AG09309 (cell line): ENCODE results near the gene GLI3.

Experiments
- DNase-seq: peaks from one replicate; pipeline ENCODE4 v3.0.0-alpha.2; 2010; ENCODE audit warnings: low read depth
- H3K4me3 ChIP-seq: 2 replicates; pipeline ENCODE4 v1.5.1; 2011; ENCODE audit warnings: mild to moderate bottlenecking, low read depth, low read length, moderate library complexity; ENCODE audit not compliant: control insufficient read depth
- CTCF ChIP-seq: IDR thresholded peaks from 2 replicates; pipeline ENCODE4 v1.5.1; 2011; ENCODE audit warnings: mild to moderate bottlenecking, low read depth, low read length, inconsistent platforms; ENCODE audit not compliant: insufficient read depth, control insufficient read depth; ENCODE audit errors: missing control alignments

The GLI3 gene

GRCh38 chr7:42128703-42129102, 108.3 kb downstream of the GLI3 start:
- no peak for DNase-seq
- H3K4me3 ChIP-seq = no peak overlapping the region
- TF ChIP-seq CTCF = peak; percentile 9

GRCh38 chr7:42127232-42127622, 109.8 kb downstream of the GLI3 start:
- no peak for DNase-seq
- no peak overlapping the region for H3K4me3 ChIP-seq
- no peak for TF ChIP-seq CTCF

GRCh38 chr7:42126475-42127231, 110.4 kb downstream of the GLI3 start:
- no peak overlapping the region for H3K4me3 ChIP-seq
- DNase-seq = no peak
- TF ChIP-seq CTCF = no peak

GRCh38 chr7:42125321-42125720, 111.7 kb downstream of the GLI3 start:
- H3K4me3 ChIP-seq = no peak overlapping the region
- no peak for DNase-seq
- no peak for TF ChIP-seq CTCF

- DNase-seq = no peak
- H3K4me3 ChIP-seq = no peak overlapping the region
- TF ChIP-seq CTCF = no peak
Observed at GRCh38 chr7:42123716-42124115, 113.3 kb downstream of the GLI3 start.

GRCh38 chr7:42120191-42120590, 116.8 kb downstream of the GLI3 start:
- H3K4me3 ChIP-seq = no peak overlapping the region
- TF ChIP-seq CTCF = no peak
- DNase-seq = no peak
